ENCODE data around the gene CD209.
"Not testable (repeated sequence)": the region's sequence is repeated elsewhere in the genome, so short reads cannot be mapped to it uniquely, and the experiment has no call there.

Gene CD209

DNA sequence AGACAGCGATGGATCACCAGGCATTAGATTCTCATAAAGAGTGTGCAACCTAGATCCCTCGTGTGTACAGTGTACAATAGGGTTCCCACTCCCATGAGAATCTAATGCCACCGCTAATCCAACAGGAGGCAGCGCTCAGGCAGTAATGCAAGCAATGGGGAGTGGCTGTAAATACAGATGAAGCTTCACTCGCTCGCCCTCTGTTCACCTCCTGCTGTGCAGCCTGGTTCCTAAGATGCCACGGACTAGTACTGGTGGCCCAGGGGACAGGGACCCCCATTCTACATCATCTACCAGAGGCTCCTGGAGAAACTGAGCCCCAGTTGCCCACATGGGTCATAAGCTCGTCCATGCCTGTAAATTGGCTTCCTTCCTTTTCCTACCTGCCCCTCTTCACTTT lies 23.7 kb upstream of the CD209 start:
- in situ Hi-C loops (cut with HindIII; ENCODE audit: low sequenced_read_pairs) = no loop called here
- TF ChIP-seq, protein P1, sequence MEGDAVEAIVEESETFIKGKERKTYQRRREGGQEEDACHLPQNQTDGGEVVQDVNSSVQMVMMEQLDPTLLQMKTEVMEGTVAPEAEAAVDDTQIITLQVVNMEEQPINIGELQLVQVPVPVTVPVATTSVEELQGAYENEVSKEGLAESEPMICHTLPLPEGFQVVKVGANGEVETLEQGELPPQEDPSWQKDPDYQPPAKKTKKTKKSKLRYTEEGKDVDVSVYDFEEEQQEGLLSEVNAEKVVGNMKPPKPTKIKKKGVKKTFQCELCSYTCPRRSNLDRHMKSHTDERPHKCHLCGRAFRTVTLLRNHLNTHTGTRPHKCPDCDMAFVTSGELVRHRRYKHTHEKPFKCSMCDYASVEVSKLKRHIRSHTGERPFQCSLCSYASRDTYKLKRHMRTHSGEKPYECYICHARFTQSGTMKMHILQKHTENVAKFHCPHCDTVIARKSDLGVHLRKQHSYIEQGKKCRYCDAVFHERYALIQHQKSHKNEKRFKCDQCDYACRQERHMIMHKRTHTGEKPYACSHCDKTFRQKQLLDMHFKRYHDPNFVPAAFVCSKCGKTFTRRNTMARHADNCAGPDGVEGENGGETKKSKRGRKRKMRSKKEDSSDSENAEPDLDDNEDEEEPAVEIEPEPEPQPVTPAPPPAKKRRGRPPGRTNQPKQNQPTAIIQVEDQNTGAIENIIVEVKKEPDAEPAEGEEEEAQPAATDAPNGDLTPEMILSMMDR (IDR thresholded peaks at IDR 0.05; ENCODE audit: low read depth, low read length) = no peak
- no peak for DNase-seq (ENCODE audit: low read depth, low spot score)

DNA sequence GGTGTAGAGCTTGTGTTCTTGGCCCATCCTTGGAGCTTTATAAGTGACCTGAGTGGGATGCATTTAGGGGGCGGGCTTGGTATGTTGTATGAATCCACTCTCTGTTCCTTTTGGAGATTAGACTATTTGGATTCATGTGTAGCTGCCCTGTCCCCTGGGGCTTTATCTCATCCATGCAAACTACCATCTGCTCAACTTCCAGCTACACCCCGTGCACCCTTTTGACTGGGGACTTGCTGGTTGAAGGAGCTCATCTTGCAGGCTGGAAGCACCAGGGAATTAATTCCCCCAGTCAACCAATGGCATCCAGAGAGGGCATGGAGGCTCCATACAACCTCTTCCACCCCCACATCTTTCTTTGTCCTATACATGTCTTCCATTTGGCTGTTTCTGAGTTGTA lies 21.8 kb upstream of the CD209 start:
- H3K4me3 ChIP-seq (ENCODE audit: low read depth, low read length) = no peak overlapping the region
- no peak for DNase-seq (ENCODE audit: low read depth, low spot score)
- in situ Hi-C loops (cut with HindIII; ENCODE audit: low sequenced_read_pairs) = no loop called here
- TF ChIP-seq, protein P1 (IDR thresholded peaks at IDR 0.05; ENCODE audit: low read depth, low read length) = no peak

More for the DNA sequence above, 23.7 kb upstream of the CD209 start:
- no peak overlapping the region for H3K4me3 ChIP-seq (ENCODE audit: low read depth, low read length)

DNA sequence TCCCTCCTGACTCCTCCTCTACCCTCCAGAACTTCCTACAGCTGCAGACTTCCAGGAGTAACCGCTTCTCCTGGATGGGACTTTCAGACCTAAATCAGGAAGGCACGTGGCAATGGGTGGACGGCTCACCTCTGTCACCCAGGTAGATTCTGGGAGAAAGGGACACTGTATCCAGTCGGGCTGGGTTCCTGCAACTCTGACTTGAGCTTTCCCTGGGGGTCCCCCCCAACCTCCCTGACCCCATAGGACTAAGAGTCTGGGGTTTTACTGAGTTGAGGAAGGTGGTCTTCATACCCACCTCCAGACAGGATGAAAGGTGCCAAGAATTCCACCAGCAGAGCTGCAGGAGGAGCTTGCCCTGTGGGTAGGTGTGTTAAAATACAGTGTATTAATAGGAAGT lies 20.2 kb upstream of the CD209 start:
- no peak for DNase-seq (ENCODE audit: low read depth, low spot score)
- in situ Hi-C loops (cut with HindIII; ENCODE audit: low sequenced_read_pairs) = no loop called here
- H3K4me3 ChIP-seq (ENCODE audit: low read depth, low read length) = no peak overlapping the region
- TF ChIP-seq, protein P1 (IDR thresholded peaks at IDR 0.05; ENCODE audit: low read depth, low read length) = no peak

DNA sequence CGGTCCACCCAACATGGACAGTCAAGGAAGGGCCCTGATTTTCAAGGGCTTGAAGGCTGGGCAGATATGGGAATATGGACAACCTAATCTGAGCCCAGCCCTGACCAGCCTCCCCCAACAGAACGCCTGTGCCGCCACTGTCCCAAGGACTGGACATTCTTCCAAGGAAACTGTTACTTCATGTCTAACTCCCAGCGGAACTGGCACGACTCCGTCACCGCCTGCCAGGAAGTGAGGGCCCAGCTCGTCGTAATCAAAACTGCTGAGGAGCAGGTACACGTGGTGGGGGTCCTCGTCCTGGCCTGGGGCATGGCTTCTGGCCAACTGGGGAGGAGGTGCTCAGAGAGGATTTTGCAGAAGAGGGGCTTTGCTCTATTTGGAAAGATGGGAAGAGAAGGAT lies 19.2 kb upstream of the CD209 start:
- TF ChIP-seq, protein P1 (IDR thresholded peaks at IDR 0.05; ENCODE audit: low read depth, low read length) = no peak
- in situ Hi-C loops (cut with HindIII; ENCODE audit: low sequenced_read_pairs) = no loop called here
- no peak overlapping the region for H3K4me3 ChIP-seq (ENCODE audit: low read depth, low read length)
- DNase-seq (ENCODE audit: low read depth, low spot score) = no peak

DNA sequence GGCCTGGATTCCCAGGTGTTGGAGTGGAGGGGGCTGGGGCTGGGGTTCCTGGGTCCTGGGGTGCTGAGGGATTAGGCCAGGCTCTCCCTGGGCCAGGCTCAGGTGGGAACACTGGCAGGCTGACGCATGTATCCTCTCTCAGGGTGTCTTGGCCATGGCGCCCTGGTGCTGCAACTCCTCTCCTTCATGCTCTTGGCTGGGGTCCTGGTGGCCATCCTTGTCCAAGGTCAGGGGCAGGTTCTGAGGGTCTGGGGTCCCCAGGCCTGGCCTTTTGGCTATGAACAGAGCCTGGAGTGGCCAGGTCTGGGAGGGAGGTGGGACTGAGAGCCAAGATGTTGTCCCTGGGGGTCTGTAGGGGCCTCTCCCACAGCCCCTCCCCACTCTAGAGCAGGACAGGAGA lies 17.7 kb upstream of the CD209 start:
- H3K4me3 ChIP-seq (ENCODE audit: low read depth, low read length); DNase-seq (ENCODE audit: low read depth, low spot score); in situ Hi-C loops (cut with HindIII; ENCODE audit: low sequenced_read_pairs): not testable (repeated sequence)

DNA sequence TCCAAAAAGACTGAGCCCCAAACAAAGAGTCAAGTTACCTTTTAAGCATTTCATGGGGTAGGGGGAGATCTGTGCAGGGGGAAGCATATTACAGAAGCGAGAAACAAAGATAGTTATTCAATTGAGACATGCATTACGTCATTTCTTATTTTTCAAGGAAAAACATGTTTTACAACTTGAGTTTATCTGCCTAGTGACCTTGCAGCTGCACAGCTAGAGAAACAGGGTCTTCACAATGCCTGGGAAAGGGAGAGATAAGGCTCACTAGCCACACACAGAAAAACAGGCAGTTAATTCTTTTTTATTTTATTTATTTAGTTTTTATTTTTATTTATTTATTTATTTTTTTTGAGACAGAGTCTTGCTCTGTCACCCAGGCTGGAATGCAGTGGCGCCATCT lies 16.8 kb upstream of the CD209 start:
- in situ Hi-C loops (cut with HindIII; ENCODE audit: low sequenced_read_pairs); H3K4me3 ChIP-seq (ENCODE audit: low read depth, low read length); DNase-seq (ENCODE audit: low read depth, low spot score): not testable (repeated sequence)

DNA sequence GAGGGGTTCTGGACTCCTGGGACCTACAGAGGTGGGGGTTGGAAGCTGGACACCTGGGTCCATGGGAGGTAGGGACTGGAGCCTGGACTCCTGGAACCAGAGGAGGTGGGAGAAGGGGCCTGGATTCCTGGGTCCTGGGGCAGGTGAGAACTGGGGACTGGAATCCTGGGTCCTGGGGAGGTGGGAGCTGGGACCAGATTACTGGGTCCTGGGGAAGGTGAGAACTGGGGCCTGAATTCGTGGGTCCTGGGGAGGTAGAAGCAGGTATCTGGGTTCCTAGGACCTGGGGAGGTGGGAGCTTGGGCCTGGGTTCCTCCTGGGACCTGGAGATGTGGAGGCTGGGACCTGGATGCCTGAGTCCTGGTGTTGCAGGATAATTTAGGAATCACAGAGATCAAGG lies 16.4 kb upstream of the CD209 start:
- DNase-seq (ENCODE audit: low read depth, low spot score) = no peak
- in situ Hi-C loops (cut with HindIII; ENCODE audit: low sequenced_read_pairs) = no loop called here

More for the DNA sequence above, 16.4 kb upstream of the CD209 start:
- TF ChIP-seq, protein P1 (IDR thresholded peaks at IDR 0.05; ENCODE audit: low read depth, low read length) = no peak
- H3K4me3 ChIP-seq (ENCODE audit: low read depth, low read length) = no peak overlapping the region

Measured in astrocyte of the spinal cord (primary cell).